Heart right ventricle (tissue), 16 donors: ENCODE measurements around the gene RBM38. TPM values are rescaled to one million over a fixed set of nuclear protein-coding genes. Genes with fewer than 3 reads are reported as not detected.

Experiments
- ATAC-seq, 8 donors: fragments of 200-7000 bp; cut with Tn5 transposase; one replicate each; pipeline ENCODE4 v1.9.1; 2020; ENCODE audit warnings: mild to moderate bottlenecking in 8 of 8, moderate library complexity in 8 of 8, moderate number of reproducible peaks in 1 of 8
- DNase-seq, 2 donors: peaks; one replicate each; pipeline ENCODE4 v3.0.0-alpha.2; 2020
- H3K27ac ChIP-seq, 10 donors: fragments of 200-600 bp; sonication (generic) in 2 of 10; one replicate each; pipeline versions ENCODE4 v1.5.0 to v1.8.0; 2020 to 2022; ENCODE audit warnings: mild to moderate bottlenecking in 3 of 10
- H3K27me3 ChIP-seq, 7 donors: fragments of 200-600 bp; one replicate each; pipeline ENCODE4 v1.8.0; 2021 to 2022; ENCODE audit warnings: mild to moderate bottlenecking in 2 of 7
- H3K36me3 ChIP-seq, 9 donors: fragments of 200-600 bp; sonication (generic) in 1 of 9; one replicate each; pipeline versions ENCODE4 v1.5.0 to v1.8.0; 2020 to 2022; ENCODE audit warnings: mild to moderate bottlenecking in 2 of 9
- H3K4me1 ChIP-seq, 9 donors: fragments of 200-600 bp; sonication (generic) in 1 of 9; one replicate each; pipeline versions ENCODE4 v1.5.0 to v1.8.0; 2020 to 2022; ENCODE audit warnings: mild to moderate bottlenecking in 4 of 9
- H3K4me3 ChIP-seq, 10 donors: fragments of 200-600 bp; sonication (generic) in 2 of 10; one replicate each; pipeline versions ENCODE4 v1.5.0 to v1.8.0; 2020 to 2022; ENCODE audit warnings: mild to moderate bottlenecking in 7 of 10, moderate library complexity in 2 of 10
- H3K9me3 ChIP-seq, 11 donors: fragments of 200-600 bp in 10 of 11; sonication (generic) in 2 of 11; one replicate each; pipeline versions ENCODE4 v1.5.0 to v1.8.0; 2013 to 2022; ENCODE audit warnings: mild to moderate bottlenecking in 2 of 11, control low read depth in 1 of 11, moderate library complexity in 1 of 11
- WGBS, 2 donors: extraction: QIAGEN DNeasy Blood & Tissue Kit; methylation state at CpG; one replicate each; pipeline ENCODE4 v1.1.7; 2013; ENCODE audit warnings: inconsistent platforms in 1 of 2; 5-methylcytosine and 5-hydroxymethylcytosine counted together
- intact Hi-C, 10 donors: fragments of 100-400 bp; cut with DNase I; formaldehyde crosslinking; loops; one replicate each; pipeline versions ENCODE4 v1.11.1 to v1.14.2; 2022
- polyA plus RNA-seq, 2 donors: library from polyadenylated mRNA; stranded (reverse); fragments of 200-250 nt; gene quantifications; one replicate each; pipeline ENCODE4 v1.2.3, GENCODE V29; 2013
- total RNA-seq, 10 donors: library from RNA; stranded (reverse); fragmentation: NEBNext Ultra II Directional in 3 of 10; extraction: Animal tissue kit (Norgen Biotek cat#: 25700) in 3 of 10; gene quantifications; one replicate each; pipeline versions ENCODE4 v1.2.1 to v1.2.4, GENCODE V29; 2021 to 2023
- TF ChIP-seq, protein P1 (sequence below), 9 donors: fragments of 200-600 bp; sonication (generic) in 2 of 9; IDR thresholded peaks; one replicate each; pipeline versions ENCODE4 v1.5.0 to v1.8.0; 2021 to 2022; ENCODE audit warnings: antibody characterized with exemption in 9 of 9, mild to moderate bottlenecking in 5 of 9, moderate library complexity in 1 of 9
- donor health status: Arrhythmogenic right ventricular cardiomyopathy.
- donor health status: ischemic (EF 13 %, LVEDD 7.1; RV severe dilation, severe dysfunction).
- donor health status: healthy with polysubstance abuse.
- donor health status: DM: no; HTN: yes; CAD: no.
- donor health status: DM: no; HTN: no; CAD: no.
- donor health status: ischemic (EF 25% LVEDD 6.9; RV normal size, moderate dysfunction).
- donor health status: ischemic (EF 25% LVEDD 5.7; RV mildly dilated, moderate dysfunction).
- donor health status: healthy.
- donor health status: DM: yes; HTN: yes; CAD: no.
- donor health status: Ischemic cardiomyopathy.
- donor health status: ischemic (EF 35%, LVEDD 5.7; RV mildly dilated, moderate dysfunction).
- donor health status: nonischemic (EF 11% LVEDD 7.7; RV severe dilation, severe dysfunction).
- donor health status: DM: yes; HTN: yes; CAD: no.
- donor health status: PGD.
- donor health status: ischemic (EF 29% LVEDD 5.4; RV normal size, mild dysfunction).
- donor health status: nonischemic (EF 23%, LVEDD 6.1; RV moderate dilation, normal function).

Gene RBM38
- total and polyA plus RNA-seq, 12 donors: 35.5 to 119 (median 50.2) TPM

DNA sequence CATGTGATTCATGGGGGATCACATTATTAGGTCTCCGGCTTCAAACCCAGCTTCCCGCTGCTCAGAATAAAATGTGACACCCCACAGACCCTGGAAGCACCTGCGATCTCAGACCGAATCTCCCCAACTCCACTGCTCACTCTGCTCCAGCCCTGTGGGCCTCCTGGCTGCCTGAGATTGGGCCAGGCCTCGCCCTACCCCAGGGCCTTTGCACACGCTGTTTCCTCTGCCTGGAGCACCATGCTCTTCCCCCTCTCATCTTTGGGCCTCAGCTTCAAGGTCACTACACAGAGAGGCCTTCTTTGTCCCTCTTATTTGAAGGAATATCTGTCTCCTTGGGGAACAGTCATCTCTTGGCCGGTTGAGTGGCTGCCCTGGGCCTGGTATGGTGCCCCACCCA lies 48.8 kb downstream of the RBM38 start:
- TF ChIP-seq, protein P1, sequence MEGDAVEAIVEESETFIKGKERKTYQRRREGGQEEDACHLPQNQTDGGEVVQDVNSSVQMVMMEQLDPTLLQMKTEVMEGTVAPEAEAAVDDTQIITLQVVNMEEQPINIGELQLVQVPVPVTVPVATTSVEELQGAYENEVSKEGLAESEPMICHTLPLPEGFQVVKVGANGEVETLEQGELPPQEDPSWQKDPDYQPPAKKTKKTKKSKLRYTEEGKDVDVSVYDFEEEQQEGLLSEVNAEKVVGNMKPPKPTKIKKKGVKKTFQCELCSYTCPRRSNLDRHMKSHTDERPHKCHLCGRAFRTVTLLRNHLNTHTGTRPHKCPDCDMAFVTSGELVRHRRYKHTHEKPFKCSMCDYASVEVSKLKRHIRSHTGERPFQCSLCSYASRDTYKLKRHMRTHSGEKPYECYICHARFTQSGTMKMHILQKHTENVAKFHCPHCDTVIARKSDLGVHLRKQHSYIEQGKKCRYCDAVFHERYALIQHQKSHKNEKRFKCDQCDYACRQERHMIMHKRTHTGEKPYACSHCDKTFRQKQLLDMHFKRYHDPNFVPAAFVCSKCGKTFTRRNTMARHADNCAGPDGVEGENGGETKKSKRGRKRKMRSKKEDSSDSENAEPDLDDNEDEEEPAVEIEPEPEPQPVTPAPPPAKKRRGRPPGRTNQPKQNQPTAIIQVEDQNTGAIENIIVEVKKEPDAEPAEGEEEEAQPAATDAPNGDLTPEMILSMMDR (IDR thresholded peaks at IDR 0.05): no peak
- intact Hi-C loops: loop anchor here in 5 of 10 donors (2.0 to 10.0 kb wide), 5 partner anchors 21 to 55 kb away; partner anchors contain the start of gene RBM38 (in 2 of the 5)
- ATAC-seq (no peak), DNase-seq (no peak)
- no peaks in the 10 kb centered on the region for H3K36me3 ChIP-seq
- H3K4me1 ChIP-seq: peaks cover 12 to 73% (median 39%) of the 10 kb centered on the region in 9 donors
- 97% methylated on average over 7 of the region's 7 CpGs for WGBS, 2 donors
- H3K4me3 ChIP-seq: no peak overlapping the region
- peak overlapping the region; percentile 58 to 98 (median 86) for H3K27ac ChIP-seq
- H3K9me3 ChIP-seq: peaks cover 0 to 3% (median 0%) of the 10 kb centered on the region in 11 donors
- no peaks in the 10 kb centered on the region for H3K27me3 ChIP-seq

DNA sequence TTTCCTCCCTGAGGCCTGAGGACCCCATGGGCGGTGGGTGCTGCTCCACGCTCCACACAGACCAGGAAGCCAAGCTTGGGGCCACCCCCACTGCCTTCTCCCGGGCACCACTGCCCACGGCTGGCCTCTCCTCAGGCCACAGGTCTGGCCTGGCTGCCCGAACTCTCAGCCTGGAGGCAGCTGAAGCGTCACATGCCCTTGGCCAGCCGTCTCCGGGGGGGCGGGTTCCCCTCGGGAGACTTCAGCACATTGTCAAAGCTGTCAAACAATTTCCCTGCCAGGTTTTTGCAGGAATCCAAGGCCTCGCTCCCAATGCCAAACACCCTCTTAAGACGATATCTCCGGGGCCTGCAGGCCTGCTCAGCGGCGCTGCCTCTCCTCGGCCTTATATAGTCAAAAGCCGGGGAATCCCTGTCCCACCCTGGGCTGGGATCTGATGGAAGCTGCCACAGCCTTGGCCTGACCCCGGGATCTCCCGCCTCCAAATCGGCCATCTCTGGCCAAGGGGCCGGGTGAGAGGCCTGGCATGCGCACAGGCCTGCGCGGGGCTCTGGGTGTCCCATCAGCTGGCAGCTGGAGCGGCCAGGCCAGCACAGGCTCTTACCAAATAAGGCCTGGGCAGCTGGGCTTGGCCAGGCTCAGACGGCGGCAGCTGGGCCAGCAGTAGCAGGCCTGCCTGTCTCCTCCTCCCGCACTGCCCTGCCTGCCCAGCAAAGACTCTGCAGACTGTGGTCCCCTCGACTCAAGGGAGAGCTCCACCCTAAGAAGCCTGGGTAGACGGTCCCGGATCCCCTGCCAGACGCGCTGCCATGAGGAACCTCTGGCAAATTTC lies 49.7 kb downstream of the RBM38 start:
- ATAC-seq (peak; percentile 83 to 90 (median 87)), DNase-seq (peak; percentile 85 to 86)
- Histone ChIP-seq H3K4me3 (no peak overlapping the region), H3K4me1 (peaks cover 11 to 73% (median 30%) of the 10 kb centered on the region in 9 donors), H3K27me3 (no peaks in the 10 kb centered on the region), H3K27ac (peak overlapping the region; percentile 58 to 98 (median 86)), H3K9me3 (peaks cover 0 to 6% (median 2%) of the 10 kb centered on the region in 11 donors), H3K36me3 (no peaks in the 10 kb centered on the region)
- intact Hi-C loops: loop anchor here in 3 of 10 donors (2.0 to 5.0 kb wide), 3 partner anchors 20 to 49 kb away; partner anchors contain the start of gene RBM38 (in 1 of the 3)
- 23 to 27% methylated on average over 31 to 33 of the region's 33 CpGs for WGBS, 2 donors
- TF ChIP-seq, protein P1 (IDR thresholded peaks at IDR 0.05): no peak

DNA sequence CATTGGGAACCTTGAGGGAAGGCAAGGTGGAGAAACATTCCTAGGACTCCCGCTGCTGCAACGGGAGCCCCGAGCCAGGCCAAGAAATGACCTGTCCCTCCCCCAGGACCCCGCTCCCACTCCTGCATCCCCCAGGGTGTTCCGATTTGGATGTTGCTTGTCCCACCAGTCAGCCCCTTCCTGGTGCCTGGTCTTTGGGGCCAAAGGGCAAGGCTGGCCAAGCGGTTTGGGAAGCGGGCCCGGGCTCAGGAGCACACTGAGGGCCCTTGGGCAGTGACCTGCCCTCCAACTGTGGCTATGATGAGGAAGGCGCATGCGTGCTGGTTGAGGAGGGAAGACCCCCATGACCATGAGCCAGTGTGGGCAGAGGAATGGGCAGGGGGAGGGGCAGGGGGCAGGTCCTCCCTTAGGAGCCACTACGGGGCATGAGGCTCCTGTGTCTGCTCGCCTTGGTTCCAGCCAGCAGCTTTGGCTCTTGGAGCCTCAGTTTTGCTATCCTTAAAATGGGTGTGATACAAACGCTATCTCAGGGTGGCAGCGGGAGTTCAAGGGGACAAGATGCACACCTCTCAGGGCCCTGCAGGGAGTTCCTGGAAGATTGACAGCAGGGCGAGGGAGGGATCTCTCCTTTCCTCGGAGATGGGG lies 50.4 kb downstream of the RBM38 start:
- Histone ChIP-seq H3K4me3 (no peak overlapping the region), H3K27ac (peak overlapping the region; percentile 58 to 98 (median 86)), H3K4me1 (peaks cover 9 to 73% (median 24%) of the 10 kb centered on the region in 9 donors), H3K27me3 (no peaks in the 10 kb centered on the region), H3K9me3 (peaks cover 0 to 14% (median 3%) of the 10 kb centered on the region in 11 donors), H3K36me3 (no peaks in the 10 kb centered on the region)
- TF ChIP-seq, protein P1 (IDR thresholded peaks at IDR 0.05): no peak
- ATAC-seq: peak in 1 of 8 donors; percentile 1
- intact Hi-C loops: loop anchor here in 3 of 10 donors (2.0 to 5.0 kb wide), 3 partner anchors 19 to 49 kb away; partner anchors contain the start of gene RBM38 (in 1 of the 3)
- WGBS, 2 donors: 74 to 78% methylated on average over 16 of the region's 16 CpGs
- no peak for DNase-seq
